BLaER1 (cell line): Measurements from ENCODE around the gene MYNN.

Experiments used
- H3K27ac ChIP-seq: shearing (Covaris generic); formaldehyde crosslinking; 2 replicates; pipeline ENCODE4 v1.8.1; 2022
- H3K27me3 ChIP-seq: shearing (Covaris generic); formaldehyde crosslinking; 2 replicates; pipeline ENCODE4 v1.8.1; 2022
- H3K36me3 ChIP-seq: shearing (Covaris generic); formaldehyde crosslinking; 2 replicates; pipeline ENCODE4 v1.8.1; 2022
- H3K4me1 ChIP-seq: shearing (Covaris generic); formaldehyde crosslinking; 2 replicates; pipeline ENCODE4 v1.8.1; 2022
- H3K4me2 ChIP-seq: shearing (Covaris generic); formaldehyde crosslinking; 2 replicates; pipeline ENCODE4 v1.8.1; 2022
- H3K4me3 ChIP-seq: shearing (Covaris generic); formaldehyde crosslinking; 2 replicates; pipeline ENCODE4 v1.8.1; 2022
- H3K9ac ChIP-seq: shearing (Covaris generic); formaldehyde crosslinking; 2 replicates; pipeline ENCODE4 v1.8.1; 2022
- H3K9me3 ChIP-seq: shearing (Covaris generic); formaldehyde crosslinking; 2 replicates; pipeline ENCODE4 v1.8.1; 2022
- H4K20me1 ChIP-seq: shearing (Covaris generic); formaldehyde crosslinking; 2 replicates; pipeline ENCODE4 v1.8.1; 2022
- Cebpa-rat ChIP-seq: shearing (Covaris generic); IDR thresholded peaks from 2 replicates; pipeline ENCODE4 v1.8.1; 2022

The MYNN gene

GRCh38 chr3:169809230-169809795 is 36.1 kb downstream of the MYNN start:
- Histone ChIP-seq H3K9ac (no peak overlapping the region), H3K9me3 (no peaks in the 10 kb centered on the region), H4K20me1 (no peaks in the 10 kb centered on the region), H3K4me1 (peaks cover 27% of the 10 kb centered on the region), H3K27ac (no peak overlapping the region), H3K4me2 (no peak overlapping the region), H3K36me3 (peaks cover 10% of the 10 kb centered on the region; the same call in 1 of the 2 replicates), H3K27me3 (no peaks in the 10 kb centered on the region), H3K4me3 (no peak overlapping the region)
- TF ChIP-seq Cebpa-rat, result no peak

DNA sequence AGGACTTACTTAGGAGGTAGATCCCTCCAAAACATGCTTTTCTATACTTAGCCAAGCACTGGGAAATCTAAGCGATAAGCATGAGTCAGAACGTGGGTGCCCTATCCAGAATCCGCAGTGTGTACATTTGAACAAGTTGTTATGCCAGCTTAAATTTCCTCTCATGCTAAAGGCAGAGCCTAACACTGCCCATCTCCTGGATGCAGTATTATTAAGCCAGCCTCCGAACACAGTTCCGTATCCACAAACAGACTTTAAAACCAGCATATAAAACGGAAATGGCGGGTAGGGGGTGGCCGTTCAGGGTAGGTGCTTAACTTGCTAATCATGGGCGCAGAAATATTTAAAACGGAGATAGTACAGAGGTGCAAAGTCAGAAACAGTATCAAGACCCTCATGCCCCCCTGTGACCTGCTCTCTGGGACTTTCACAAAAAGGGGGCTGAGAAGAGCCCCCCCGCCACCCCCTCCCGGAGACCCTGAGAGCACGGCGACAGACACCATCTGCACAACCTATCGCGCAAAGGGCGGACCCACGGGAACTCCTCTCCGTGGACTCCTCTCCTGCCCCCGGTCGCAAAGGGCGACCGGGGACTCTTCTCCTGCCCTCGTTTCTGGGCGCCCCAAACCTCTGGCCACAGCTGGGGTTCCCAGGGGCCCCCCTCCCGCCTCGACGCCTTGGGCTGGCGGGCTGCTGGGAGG is 38.6 kb downstream of the MYNN start:
- H3K4me3 ChIP-seq, result peak overlapping the region; percentile 88
- H3K4me1 ChIP-seq, result peaks cover 30% of the 10 kb centered on the region
- no peak for TF ChIP-seq Cebpa-rat
- H3K9ac ChIP-seq, result peak overlapping the region; percentile 84
- H3K9me3 ChIP-seq, result peaks cover 13% of the 10 kb centered on the region
- H3K4me2 ChIP-seq, result peak overlapping the region; percentile 93
- H3K36me3 ChIP-seq, result peaks cover 8% of the 10 kb centered on the region; the same call in 1 of the 2 replicates
- peak overlapping the region; percentile 86 for H3K27ac ChIP-seq
- no peaks in the 10 kb centered on the region for H3K27me3 ChIP-seq
- no peaks in the 10 kb centered on the region for H4K20me1 ChIP-seq

DNA sequence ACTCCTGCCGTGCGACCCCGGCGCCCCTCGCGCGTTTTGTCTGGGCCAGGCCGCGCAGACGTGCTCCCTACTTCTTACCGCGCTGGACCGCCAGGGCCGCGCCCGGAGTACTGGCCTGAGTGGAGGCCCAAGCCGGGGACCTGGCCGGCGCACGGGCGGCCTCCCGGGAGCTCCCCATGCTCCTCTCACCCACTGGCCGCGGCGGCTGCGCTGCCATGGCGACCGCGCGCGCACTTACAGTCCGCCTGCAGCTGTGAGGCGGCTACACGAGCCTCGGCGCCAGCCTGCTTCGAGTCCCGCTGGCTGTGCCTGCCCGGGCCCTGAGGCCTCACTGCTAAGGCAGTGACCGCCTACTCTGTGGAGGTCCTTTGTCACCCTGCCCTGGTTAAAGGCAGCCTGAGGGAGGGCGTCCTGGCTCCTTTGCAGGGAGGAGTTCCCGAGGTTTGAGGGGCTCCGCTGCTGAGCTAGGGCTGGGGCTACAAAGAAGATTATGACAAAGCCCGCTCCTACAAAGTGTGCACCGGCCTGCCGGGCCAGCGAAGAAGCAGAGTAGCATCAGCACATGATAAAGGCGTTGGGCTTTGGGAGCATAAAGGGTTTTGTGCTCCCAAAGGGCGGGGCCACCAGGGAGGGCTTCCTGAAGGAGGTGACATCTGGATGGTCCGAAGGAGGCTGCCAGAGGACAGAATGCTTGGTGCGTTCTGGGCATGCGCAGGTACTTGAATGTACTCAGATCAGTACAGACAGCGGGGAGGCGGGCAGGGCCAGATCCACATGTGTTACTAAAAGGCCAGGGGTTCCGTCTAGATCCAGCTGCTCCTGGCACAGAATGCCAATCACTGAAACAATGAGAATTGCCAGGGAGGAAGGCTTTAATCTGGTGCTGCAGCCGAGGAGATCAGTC is 39.4 kb downstream of the MYNN start, which contains the start of the genes LRRC34 and LRRIQ4:
Gene LRRC34, minus strand, starts transcription at position 573 of the 904 bp plus-strand sequence. Its CDS starts 356 bp downstream, at position 217.
Gene LRRIQ4, plus strand, starts transcription at position 539 of the 904 bp plus-strand sequence. CDS start 9,052 bp downstream, outside the sequence.
- no peak for TF ChIP-seq Cebpa-rat
- H3K4me2 ChIP-seq, result peak within 1 kb of the TSS; percentile 93
- H3K27ac ChIP-seq, result peak within 1 kb of the TSS; percentile 86
- H3K4me3 ChIP-seq, result peak within 1 kb of the TSS; percentile 88
- no peaks in the 10 kb centered on the region for H3K27me3 ChIP-seq
- H3K36me3 ChIP-seq, result peaks cover 5% of the 10 kb centered on the region; the same call in 1 of the 2 replicates
- no peaks in the 10 kb centered on the region for H4K20me1 ChIP-seq
- H3K4me1 ChIP-seq, result peaks cover 30% of the 10 kb centered on the region
- H3K9me3 ChIP-seq, result peaks cover 13% of the 10 kb centered on the region
- peak within 1 kb of the TSS; percentile 84 for H3K9ac ChIP-seq

DNA sequence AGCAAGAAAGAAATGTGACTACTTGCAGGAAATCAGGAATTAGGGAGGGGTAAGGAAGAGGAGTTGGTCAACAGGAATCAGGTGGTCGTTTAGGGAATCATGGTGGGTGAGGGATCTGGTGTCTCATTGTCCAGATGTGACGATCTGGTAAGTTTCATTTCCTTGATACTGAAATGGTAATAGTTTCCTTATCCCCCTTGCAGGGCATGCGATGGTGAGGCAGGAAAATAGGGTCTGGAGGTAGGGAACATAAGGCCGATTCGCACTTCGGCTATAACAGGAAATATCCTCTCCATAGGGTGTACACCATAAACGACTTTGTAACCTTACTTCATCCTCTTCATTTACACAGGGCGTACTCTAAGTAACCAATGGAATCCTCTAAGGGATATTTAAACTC is 40.1 kb downstream of the MYNN start:
- H3K27ac ChIP-seq, result peak overlapping the region; percentile 67
- H3K9ac ChIP-seq, result peak overlapping the region; percentile 84
- peak overlapping the region; percentile 88 for H3K4me3 ChIP-seq
- H3K27me3 ChIP-seq, result no peaks in the 10 kb centered on the region
- TF ChIP-seq Cebpa-rat, result no peak
- no peaks in the 10 kb centered on the region; the same call in 1 of the 2 replicates for H3K36me3 ChIP-seq
- peaks cover 13% of the 10 kb centered on the region for H3K9me3 ChIP-seq
- no peaks in the 10 kb centered on the region for H4K20me1 ChIP-seq
- peaks cover 30% of the 10 kb centered on the region for H3K4me1 ChIP-seq
- H3K4me2 ChIP-seq, result peak overlapping the region; percentile 93

- H3K36me3 ChIP-seq, result no peaks in the 10 kb centered on the region
- H3K9me3 ChIP-seq, result peaks cover 13% of the 10 kb centered on the region
- peaks cover 30% of the 10 kb centered on the region for H3K4me1 ChIP-seq
- no peaks in the 10 kb centered on the region for H3K27me3 ChIP-seq
- H3K27ac ChIP-seq, result peak overlapping the region; percentile 67
- H3K4me3 ChIP-seq, result peak overlapping the region; percentile 88
- H3K9ac ChIP-seq, result peak overlapping the region; percentile 84
- no peaks in the 10 kb centered on the region for H4K20me1 ChIP-seq
- H3K4me2 ChIP-seq, result peak overlapping the region; percentile 93
- TF ChIP-seq Cebpa-rat, result no peak
Observed at GRCh38 chr3:169813757-169814517, 40.7 kb downstream of the MYNN start.

DNA sequence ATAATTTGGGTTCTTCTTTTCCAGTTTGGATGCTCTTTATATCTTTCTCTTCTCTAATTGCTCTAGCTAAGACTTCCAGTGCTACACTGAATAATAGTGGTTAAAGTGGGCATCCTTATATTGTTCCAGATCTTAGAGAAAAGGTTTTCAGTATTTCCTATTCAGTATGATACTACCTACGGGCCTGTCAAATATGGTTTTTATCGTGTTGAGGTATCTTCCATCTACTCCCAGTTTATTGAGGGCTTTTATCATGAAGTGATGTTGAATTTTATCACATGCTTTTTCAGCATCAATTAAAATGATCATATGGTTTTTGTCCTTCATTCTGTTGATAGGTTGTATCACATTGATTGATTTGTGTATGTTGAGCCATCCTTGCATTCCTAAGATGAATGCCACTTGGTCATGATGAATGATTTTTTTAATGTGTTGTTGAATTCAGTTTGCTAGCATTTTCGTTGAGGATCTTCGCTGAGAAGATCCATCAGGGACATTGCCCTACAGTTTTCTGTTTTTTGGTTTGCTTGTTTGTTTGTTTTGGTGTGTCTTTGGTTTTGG is 42.5 kb downstream of the MYNN start:
- TF ChIP-seq Cebpa-rat, result no peak
- H3K4me1 ChIP-seq, result peaks cover 27% of the 10 kb centered on the region
- H3K9me3 ChIP-seq, result peaks cover 13% of the 10 kb centered on the region
- H3K27ac ChIP-seq, result no peak overlapping the region
- H4K20me1 ChIP-seq, result no peaks in the 10 kb centered on the region
- H3K4me2 ChIP-seq, result no peak overlapping the region
- no peaks in the 10 kb centered on the region for H3K36me3 ChIP-seq
- H3K4me3 ChIP-seq, result no peak overlapping the region
- H3K27me3 ChIP-seq, result no peaks in the 10 kb centered on the region
- H3K9ac ChIP-seq, result no peak overlapping the region

DNA sequence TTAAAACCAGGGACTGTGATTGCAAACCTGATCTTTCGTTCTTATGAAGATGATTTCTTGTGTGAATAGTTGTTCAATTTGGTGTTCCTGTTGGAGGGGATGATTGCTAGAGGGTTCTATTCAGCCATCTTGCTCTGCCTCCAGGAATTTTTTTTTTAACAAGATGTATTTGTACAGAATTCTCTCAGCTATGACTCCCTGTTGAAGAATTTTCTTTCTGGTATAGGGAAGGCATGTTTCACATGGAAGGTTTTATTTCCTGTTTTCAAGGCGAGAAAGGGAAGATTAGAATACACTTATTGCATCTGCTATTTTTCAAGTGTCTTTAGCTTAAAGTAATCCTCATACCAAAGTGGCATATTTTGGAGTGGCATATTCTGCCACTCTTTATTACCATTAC is 45.1 kb downstream of the MYNN start:
- no peak for TF ChIP-seq Cebpa-rat
- H3K27ac ChIP-seq, result no peak overlapping the region
- H3K4me2 ChIP-seq, result no peak overlapping the region
- H4K20me1 ChIP-seq, result no peaks in the 10 kb centered on the region
- no peaks in the 10 kb centered on the region for H3K36me3 ChIP-seq
- H3K27me3 ChIP-seq, result no peaks in the 10 kb centered on the region
- peaks cover 13% of the 10 kb centered on the region for H3K9me3 ChIP-seq
- peaks cover 9% of the 10 kb centered on the region for H3K4me1 ChIP-seq
- no peak overlapping the region for H3K9ac ChIP-seq
- H3K4me3 ChIP-seq, result no peak overlapping the region

DNA sequence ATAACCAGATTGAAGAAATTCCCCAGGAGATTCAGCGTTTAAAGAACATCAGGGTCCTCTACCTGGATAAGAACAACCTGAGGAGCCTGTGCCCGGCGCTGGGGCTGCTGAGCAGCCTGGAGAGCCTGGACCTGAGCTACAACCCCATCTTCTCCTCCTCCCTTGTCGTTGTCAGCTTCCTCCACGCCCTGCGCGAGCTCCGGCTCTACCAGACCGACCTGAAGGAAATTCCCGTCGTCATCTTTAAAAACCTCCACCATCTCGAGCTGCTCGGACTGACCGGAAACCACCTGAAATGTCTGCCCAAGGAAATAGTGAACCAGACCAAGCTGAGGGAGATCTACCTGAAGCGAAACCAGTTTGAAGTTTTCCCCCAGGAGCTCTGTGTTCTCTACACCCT is 48.9 kb downstream of the MYNN start:
- no peaks in the 10 kb centered on the region for H3K4me1 ChIP-seq
- no peaks in the 10 kb centered on the region for H3K9me3 ChIP-seq
- H3K27me3 ChIP-seq, result no peaks in the 10 kb centered on the region
- no peaks in the 10 kb centered on the region for H4K20me1 ChIP-seq
- no peak overlapping the region for H3K27ac ChIP-seq
- no peak overlapping the region for H3K4me2 ChIP-seq
- H3K36me3 ChIP-seq, result no peaks in the 10 kb centered on the region
- TF ChIP-seq Cebpa-rat, result no peak
- H3K9ac ChIP-seq, result no peak overlapping the region
- H3K4me3 ChIP-seq, result no peak overlapping the region

DNA sequence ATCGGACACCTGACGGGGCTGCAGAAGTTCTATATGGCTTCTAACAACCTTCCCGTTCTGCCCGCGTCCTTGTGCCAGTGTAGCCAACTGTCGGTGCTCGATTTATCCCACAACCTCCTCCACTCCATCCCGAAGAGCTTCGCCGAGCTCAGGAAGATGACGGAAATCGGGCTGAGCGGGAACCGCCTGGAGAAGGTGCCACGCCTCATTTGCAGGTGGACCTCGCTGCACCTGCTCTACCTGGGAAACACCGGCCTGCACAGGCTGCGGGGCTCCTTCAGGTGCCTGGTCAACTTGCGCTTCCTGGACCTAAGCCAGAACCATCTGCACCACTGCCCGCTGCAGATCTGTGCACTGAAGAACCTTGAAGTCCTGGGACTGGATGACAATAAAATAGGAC is 49.3 kb downstream of the MYNN start:
- TF ChIP-seq Cebpa-rat, result no peak
- H3K4me2 ChIP-seq, result no peak overlapping the region
- H3K9me3 ChIP-seq, result no peaks in the 10 kb centered on the region
- H3K4me3 ChIP-seq, result no peak overlapping the region
- no peaks in the 10 kb centered on the region for H3K27me3 ChIP-seq
- H3K27ac ChIP-seq, result no peak overlapping the region
- H3K4me1 ChIP-seq, result no peaks in the 10 kb centered on the region
- no peaks in the 10 kb centered on the region for H4K20me1 ChIP-seq
- H3K9ac ChIP-seq, result no peak overlapping the region
- H3K36me3 ChIP-seq, result no peaks in the 10 kb centered on the region
